Jurkat, Clone E6-1 (cell line): ENCODE results near the gene GDF11.
A peak's percentile ranks its signal among the peaks of the same experiment; 100 is the strongest.

Experiments used
- DNase-seq: peaks from one replicate; pipeline ENCODE4 v3.0.0-alpha.2; 2011; ENCODE audit warnings: low read depth, low spot score
- H3K4me3 ChIP-seq: 2 replicates; pipeline ENCODE4 v1.5.1; 2011; ENCODE audit warnings: mild to moderate bottlenecking, low read length, control low read depth, moderate library complexity

The GDF11 gene

DNA sequence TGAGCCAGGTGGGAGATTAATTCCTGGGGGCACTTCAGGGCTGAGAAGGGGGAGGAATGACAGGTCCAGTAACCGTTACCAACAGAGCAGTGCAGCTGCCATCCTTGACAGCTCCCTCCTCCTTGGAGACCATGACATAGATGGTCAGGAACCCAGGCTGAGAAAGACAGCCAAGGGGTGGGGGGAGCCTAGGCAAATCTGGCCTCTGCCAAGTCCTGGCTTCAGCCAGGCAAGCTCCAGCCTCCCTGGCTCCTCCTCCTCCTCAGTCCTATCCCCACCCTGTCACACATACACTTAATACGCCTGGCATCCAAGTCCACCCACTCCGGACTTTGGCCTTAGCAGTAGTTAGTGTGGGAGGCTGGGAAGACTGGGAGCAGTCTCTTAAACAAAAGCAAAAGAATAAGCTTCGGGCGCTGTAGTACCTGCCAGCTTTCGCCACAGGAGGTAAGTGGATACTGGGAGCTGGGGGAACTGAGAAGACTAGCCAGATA, 22.8 kb upstream of the GDF11 start, which contains the start of gene RDH5:
Gene RDH5, plus strand, starts transcription at position 323 of the 494 bp plus-strand sequence. CDS start 792 bp downstream, outside the sequence.
- no peak within 1 kb of the TSS for H3K4me3 ChIP-seq
- no peak for DNase-seq

- H3K4me3 ChIP-seq = no peak overlapping the region
- DNase-seq = no peak
These were observed 22.0 kb upstream of the GDF11 start for GRCh38 chr12:55720894-55721444.

DNA sequence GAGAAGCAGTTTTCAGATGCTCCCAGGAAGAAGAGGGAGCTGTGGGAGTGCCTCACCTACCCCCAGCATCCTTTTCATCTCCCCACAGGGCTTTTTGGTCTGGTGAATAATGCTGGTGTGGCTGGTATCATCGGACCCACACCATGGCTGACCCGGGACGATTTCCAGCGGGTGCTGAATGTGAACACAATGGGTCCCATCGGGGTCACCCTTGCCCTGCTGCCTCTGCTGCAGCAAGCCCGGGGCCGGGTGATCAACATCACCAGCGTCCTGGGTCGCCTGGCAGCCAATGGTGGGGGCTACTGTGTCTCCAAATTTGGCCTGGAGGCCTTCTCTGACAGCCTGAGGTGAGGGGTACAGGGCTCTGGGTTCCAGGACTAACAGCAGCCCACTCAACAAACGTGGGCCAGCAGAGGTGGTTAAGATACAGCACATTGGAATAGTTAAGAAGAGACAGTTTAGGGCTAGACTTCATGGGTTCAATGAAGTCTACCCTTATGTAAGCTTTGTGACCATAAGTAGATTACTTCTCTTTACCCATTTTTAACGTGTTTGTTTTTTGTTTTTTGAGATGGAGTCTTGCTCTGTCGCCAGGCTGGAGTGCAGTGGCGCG, 21.2 kb upstream of the GDF11 start:
- no peak overlapping the region for H3K4me3 ChIP-seq
- no peak for DNase-seq

DNA sequence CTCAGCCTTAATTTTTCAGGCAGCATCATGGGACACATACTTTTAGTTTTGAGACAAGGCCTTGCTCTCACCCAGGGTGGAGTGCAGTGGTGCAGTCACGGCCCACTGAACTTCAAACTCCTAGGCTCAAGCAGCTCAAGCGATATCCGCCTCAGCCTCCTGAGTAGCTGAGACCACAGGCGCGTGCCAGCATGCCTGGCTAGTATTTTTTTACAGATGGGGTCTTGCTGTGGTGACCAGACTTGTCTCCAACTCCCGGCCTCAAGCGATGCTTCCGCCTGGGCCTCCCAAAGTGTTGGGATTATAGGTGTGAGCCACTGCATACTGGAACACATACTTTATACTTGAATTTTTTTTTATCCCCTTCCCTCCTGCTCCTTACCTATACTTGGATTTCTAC, 20.0 kb upstream of the GDF11 start:
- DNase-seq = no peak
- no peak overlapping the region for H3K4me3 ChIP-seq

- no peak overlapping the region for H3K4me3 ChIP-seq
- no peak for DNase-seq
These were observed 19.3 kb upstream of the GDF11 start for GRCh38 chr12:55723516-55724225.

- H3K4me3 ChIP-seq = no peak overlapping the region
- DNase-seq = no peak
These were observed 18.5 kb upstream of the GDF11 start for GRCh38 chr12:55724226-55724939.

DNA sequence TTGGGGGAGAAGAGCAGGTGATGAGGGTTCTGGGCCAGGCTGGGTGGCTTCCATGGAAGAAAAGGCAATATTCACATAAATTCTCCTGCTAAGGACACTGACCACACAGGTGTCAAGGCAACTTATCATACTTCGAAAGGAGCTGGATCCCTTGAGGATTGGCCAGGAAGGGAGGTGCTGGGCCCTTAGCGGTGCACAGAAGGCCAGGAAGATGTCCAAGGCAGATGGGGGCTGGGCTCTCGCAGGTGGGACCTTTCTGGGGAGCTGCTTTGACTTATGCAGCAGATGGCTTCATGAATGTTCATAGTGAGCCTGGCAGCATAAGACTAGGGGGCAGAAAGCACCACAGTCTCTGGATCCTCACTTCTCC, 18.0 kb upstream of the GDF11 start:
- DNase-seq = no peak
- H3K4me3 ChIP-seq = no peak overlapping the region

DNA sequence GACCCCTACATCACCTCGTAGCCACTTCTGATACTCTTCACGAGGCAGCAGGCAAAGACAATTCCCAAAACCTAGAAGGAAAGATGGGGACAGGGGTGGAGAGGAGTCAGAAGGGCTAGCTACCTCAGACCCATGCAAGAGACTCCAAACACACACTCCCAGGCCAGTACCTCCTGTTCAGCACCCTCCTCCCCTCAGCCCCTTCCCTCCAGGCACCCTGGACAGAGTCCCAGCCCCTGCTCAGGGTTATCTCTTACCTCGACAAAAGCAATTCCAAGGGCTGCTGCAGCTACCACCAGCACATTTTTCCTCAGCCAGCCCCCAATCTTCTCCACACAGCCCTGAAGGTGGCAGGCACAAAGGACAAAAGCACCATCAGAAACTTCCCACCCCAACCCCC, 17.4 kb upstream of the GDF11 start:
- no peak for DNase-seq
- no peak overlapping the region for H3K4me3 ChIP-seq

- no peak overlapping the region for H3K4me3 ChIP-seq
- DNase-seq = no peak
These were observed 16.0 kb upstream of the GDF11 start for GRCh38 chr12:55726971-55727370.

DNA sequence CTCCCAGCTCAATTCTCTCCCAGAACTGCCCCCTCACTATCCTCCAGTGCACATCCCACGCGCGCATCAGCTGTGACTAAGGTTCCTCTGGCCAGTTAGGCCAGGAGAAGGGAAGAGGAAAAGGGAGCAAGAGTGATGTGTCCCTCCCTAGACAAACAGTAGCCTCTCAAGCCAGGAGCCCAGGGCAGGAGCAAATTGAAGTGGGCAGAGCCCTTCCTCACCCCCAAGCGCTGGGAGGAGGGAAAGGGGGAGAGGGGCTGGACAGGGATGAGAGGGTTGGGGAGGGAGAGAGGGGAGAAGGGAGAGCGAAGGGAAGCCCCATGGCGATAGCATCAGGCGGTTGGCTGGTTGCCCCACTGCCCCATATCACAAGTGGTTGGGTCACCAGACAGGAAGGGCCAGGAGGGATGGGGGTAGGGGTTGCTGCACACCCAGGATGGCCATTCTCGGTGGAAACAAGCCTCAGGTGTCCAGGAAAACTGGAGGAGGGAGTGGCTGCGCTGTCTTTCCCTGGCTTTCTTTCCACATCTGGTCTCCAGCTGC, 15.2 kb upstream of the GDF11 start:
- DNase-seq = no peak
- peak overlapping the region; percentile 86 for H3K4me3 ChIP-seq

DNA sequence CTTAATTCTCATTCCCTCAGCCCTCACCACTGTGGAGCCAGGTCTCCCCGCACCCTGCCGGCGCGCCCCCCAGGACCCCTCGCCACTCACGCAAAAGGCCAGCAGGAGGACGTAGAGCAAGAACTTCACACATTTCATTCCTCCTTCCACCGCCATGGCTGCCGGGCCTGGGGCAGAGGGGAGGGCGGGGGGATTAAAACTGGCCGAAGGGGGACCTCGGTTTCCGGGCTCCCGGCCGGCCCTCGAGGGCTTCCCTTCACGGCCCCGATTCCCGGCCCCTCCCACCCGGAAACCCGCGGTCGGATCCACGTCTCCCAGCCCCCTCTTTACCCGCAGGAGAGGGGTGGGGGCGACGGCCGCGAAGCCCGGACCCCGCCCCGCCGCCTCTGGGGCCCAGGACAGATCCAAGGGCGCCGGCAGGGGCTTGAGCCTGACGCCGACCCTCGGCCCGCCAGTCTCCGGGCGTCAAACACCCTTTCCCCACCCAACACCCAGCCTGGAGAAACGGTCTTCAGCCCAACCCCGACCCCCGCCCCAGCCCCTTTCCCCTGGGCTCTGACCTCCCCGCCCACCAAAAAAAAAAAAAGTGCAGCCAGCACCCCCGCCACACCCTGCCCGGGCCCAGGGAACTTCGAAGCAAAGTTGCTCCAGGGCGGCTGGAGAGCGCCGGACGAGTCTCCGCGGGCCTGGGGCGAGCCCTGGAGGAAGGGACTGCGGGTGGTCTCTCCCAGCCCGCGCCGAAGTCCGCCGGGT, 14.6 kb upstream of the GDF11 start:
- peak overlapping the region; percentile 86 for H3K4me3 ChIP-seq
- DNase-seq = no peak

DNA sequence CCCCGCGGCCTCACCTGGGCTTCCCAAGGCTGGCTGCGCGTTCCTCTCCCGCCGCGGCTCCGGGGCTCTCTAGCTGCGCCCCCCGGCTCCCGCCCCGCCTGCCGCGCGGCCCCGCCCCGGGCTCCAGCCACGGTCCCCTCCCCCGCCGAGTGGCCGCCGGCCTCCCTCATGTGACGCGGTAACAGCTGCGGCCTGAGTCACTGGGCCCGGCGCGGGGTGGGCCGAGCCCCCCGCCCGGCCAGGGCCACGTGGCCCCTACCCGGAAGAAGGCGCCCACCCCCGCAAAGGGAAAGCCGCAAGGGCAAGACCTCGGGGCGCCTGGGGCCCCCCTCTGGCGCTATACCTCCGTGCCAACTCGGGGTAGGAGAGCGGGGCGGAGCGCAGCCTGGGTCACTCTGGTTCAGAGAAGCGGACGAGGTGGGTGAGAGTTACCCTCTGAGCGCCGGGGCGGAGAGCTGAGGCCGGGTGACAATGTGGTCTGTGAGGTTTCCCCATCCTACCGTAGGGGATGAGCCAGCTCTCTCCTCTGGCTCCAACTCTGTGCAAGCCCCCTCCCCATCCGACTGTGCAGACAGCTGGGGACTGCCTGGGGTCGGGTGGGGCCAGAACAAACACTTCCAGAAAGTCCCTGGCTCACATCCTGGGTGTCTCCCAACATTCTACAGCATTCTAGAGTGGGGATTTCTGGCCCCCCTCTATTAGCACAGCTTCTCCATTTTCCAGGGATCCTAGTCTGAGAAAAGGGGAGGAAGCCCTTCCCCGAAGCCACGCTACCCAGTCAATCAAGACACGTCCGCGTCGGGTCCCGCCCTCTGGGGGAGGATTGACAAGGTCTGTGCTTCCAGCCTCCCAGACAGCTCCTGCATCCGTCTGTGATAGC, 13.7 kb upstream of the GDF11 start, which contains the start of gene CD63:
Gene CD63, minus strand, starts transcription at position 71 of the 880 bp plus-strand sequence. CDS start 668 bp downstream, outside the sequence.
- peak within 1 kb of the TSS; percentile 86 for H3K4me3 ChIP-seq
- peak; percentile 67 for DNase-seq

- DNase-seq = no peak
These were observed 12.8 kb upstream of the GDF11 start for GRCh38 chr12:55729819-55730818.

GRCh38 chr12:55732288-55732687, 10.6 kb upstream of the GDF11 start:
- DNase-seq = no peak
- H3K4me3 ChIP-seq = no peak overlapping the region

More at GRCh38 chr12:55729819-55730818, 12.8 kb upstream of the GDF11 start:
- peak overlapping the region; percentile 86 for H3K4me3 ChIP-seq

- DNase-seq = no peak
- H3K4me3 ChIP-seq = no peak overlapping the region
These were observed 9.8 kb upstream of the GDF11 start for GRCh38 chr12:55733021-55733555.

- no peak overlapping the region for H3K4me3 ChIP-seq
- no peak for DNase-seq
These were observed 9.1 kb upstream of the GDF11 start for GRCh38 chr12:55733858-55734257.
